Liver (tissue), 9 donors: ENCODE results near the gene CTNNA1. TPM values are rescaled to one million over a fixed set of nuclear protein-coding genes. Genes with fewer than 3 reads are reported as not detected.

Source experiments
- DNase-seq: peaks from one replicate; pipeline ENCODE4 v3.0.0-alpha.2; 2017; ENCODE audit warnings: low spot score
- H3K27ac ChIP-seq, 2 donors: one replicate each; pipeline ENCODE4 v1.7.0; 2013; ENCODE audit warnings: inconsistent platforms in 2 of 2, low read length in 2 of 2, control low read depth in 1 of 2, low read depth in 1 of 2, mild to moderate bottlenecking in 1 of 2
- H3K27me3 ChIP-seq, 4 donors: one replicate each; pipeline versions ENCODE4 v1.6.1 to v1.7.0; 2013; ENCODE audit warnings: low read length in 3 of 4, inconsistent platforms in 1 of 4, mild to moderate bottlenecking in 1 of 4, moderate library complexity in 1 of 4; ENCODE audit not compliant: control insufficient read depth in 4 of 4, insufficient read depth in 4 of 4
- H3K36me3 ChIP-seq, 4 donors: one replicate each; pipeline versions ENCODE4 v1.6.1 to v1.7.0; 2013; ENCODE audit warnings: low read length in 3 of 4, mild to moderate bottlenecking in 3 of 4, low read depth in 1 of 4, moderate library complexity in 1 of 4; ENCODE audit not compliant: control insufficient read depth in 4 of 4, insufficient read depth in 3 of 4
- H3K4me1 ChIP-seq, 4 donors: one replicate each; pipeline versions ENCODE4 v1.6.1 to v1.7.0; 2013; ENCODE audit warnings: low read length in 3 of 4, mild to moderate bottlenecking in 3 of 4, moderate library complexity in 1 of 4; ENCODE audit not compliant: control insufficient read depth in 4 of 4, insufficient read depth in 4 of 4
- H3K4me3 ChIP-seq, 3 donors: one replicate each; pipeline versions ENCODE4 v1.6.1 to v1.7.0; 2013; ENCODE audit warnings: low read length in 3 of 3, control low read depth in 1 of 3, low read depth in 1 of 3, mild to moderate bottlenecking in 1 of 3
- H3K9ac ChIP-seq, 2 donors: one replicate each; pipeline ENCODE4 v1.7.0; 2013; ENCODE audit warnings: low read length in 2 of 2, mild to moderate bottlenecking in 2 of 2, moderate library complexity in 2 of 2, control low read depth in 1 of 2, low read depth in 1 of 2
- H3K9me3 ChIP-seq, 4 donors: one replicate each; pipeline versions ENCODE4 v1.6.1 to v1.7.0; 2013; ENCODE audit warnings: low read length in 3 of 4; ENCODE audit not compliant: control insufficient read depth in 4 of 4
- EGR1 ChIP-seq, 2 donors: IDR thresholded peaks; 2 replicates each; pipeline ENCODE4 v1.6.1; 2016 to 2018; ENCODE audit warnings: antibody characterized with exemption in 2 of 2, low read depth in 2 of 2
- FOXA1 ChIP-seq: IDR thresholded peaks from 2 replicates; pipeline ENCODE4 v1.6.1; 2016; ENCODE audit warnings: antibody characterized with exemption
- GABPA ChIP-seq, 2 donors: IDR thresholded peaks in 1 of 2; conservative IDR thresholded peaks in 1 of 2; 2 replicates each; pipeline ENCODE4 v1.6.1; 2016; ENCODE audit warnings: antibody characterized with exemption in 2 of 2, mild to moderate bottlenecking in 1 of 2, moderate library complexity in 1 of 2
- HNF4A ChIP-seq, 2 donors: conservative IDR thresholded peaks; 2 replicates each; pipeline ENCODE4 v1.6.1; 2016; ENCODE audit warnings: antibody characterized with exemption in 2 of 2, mild to moderate bottlenecking in 2 of 2
- JUND ChIP-seq, 2 donors: IDR thresholded peaks; 2 replicates each; pipeline ENCODE4 v1.6.1; 2016; ENCODE audit warnings: antibody characterized with exemption in 2 of 2
- NR2F2 ChIP-seq: IDR thresholded peaks from 2 replicates; pipeline ENCODE4 v1.6.1; 2016; ENCODE audit warnings: antibody characterized with exemption
- RAD21 ChIP-seq, 2 donors: IDR thresholded peaks; 2 replicates each; pipeline ENCODE4 v1.6.1; 2016; ENCODE audit warnings: antibody characterized with exemption in 2 of 2, mild to moderate bottlenecking in 2 of 2
- TAF1 ChIP-seq: conservative IDR thresholded peaks from 2 replicates; pipeline ENCODE4 v1.6.1; 2016; ENCODE audit warnings: antibody characterized with exemption, mild to moderate bottlenecking
- YY1 ChIP-seq: IDR thresholded peaks from 2 replicates; pipeline ENCODE4 v1.6.1; 2016; ENCODE audit warnings: antibody characterized with exemption, mild to moderate bottlenecking
- WGBS: extraction: QIAGEN DNeasy Blood & Tissue Kit; methylation state at CpG from one replicate; pipeline ENCODE4 v1.1.7; 2013; 5-methylcytosine and 5-hydroxymethylcytosine counted together
- polyA plus RNA-seq, 2 donors: library from polyadenylated mRNA; stranded (reverse) in 1 of 2; unstranded in 1 of 2; fragments of 200-250 nt in 1 of 2; fragments of >200 nt in 1 of 2; fragmentation: Nextera tagmentation in 1 of 2; extraction: Ambion mirVana in 1 of 2; gene quantifications; one replicate each; pipeline versions ENCODE4 v1.2.1 to v1.2.3, GENCODE V29; 2013 to 2015
- total RNA-seq, 2 donors: library from RNA; depleted of rRNA; stranded (reverse); fragments of >200 nt; gene quantifications; one replicate each; pipeline ENCODE4 v1.2.3, GENCODE V29; 2014
- TF ChIP-seq, protein P1 (sequence below): IDR thresholded peaks from 2 replicates; pipeline ENCODE4 v1.6.1; 2016; ENCODE audit warnings: antibody characterized with exemption
- TF ChIP-seq, protein P2 (sequence below): fragments of 150-350 bp; IDR thresholded peaks from 2 replicates; pipeline ENCODE4 v1.5.1; 2017; ENCODE audit warnings: improper control_type of control experiment, low read depth, low read length; ENCODE audit not compliant: missing input control
- TF ChIP-seq, protein P3 (sequence below): IDR thresholded peaks from 2 replicates; pipeline ENCODE4 v1.6.1; 2016; ENCODE audit warnings: antibody characterized with exemption
- TF ChIP-seq, protein P4 (sequence below): IDR thresholded peaks from 2 replicates; pipeline ENCODE4 v1.6.1; 2016; ENCODE audit warnings: antibody characterized with exemption, mild to moderate bottlenecking
- donor health status: healthy.
- donor health status: healthy.
- donor health status: healthy.
- donor health status: healthy.
- donor health status: healthy.

Gene CTNNA1
- total and polyA plus RNA-seq, 4 donors, result 39.9 to 150 (median 103) TPM

DNA sequence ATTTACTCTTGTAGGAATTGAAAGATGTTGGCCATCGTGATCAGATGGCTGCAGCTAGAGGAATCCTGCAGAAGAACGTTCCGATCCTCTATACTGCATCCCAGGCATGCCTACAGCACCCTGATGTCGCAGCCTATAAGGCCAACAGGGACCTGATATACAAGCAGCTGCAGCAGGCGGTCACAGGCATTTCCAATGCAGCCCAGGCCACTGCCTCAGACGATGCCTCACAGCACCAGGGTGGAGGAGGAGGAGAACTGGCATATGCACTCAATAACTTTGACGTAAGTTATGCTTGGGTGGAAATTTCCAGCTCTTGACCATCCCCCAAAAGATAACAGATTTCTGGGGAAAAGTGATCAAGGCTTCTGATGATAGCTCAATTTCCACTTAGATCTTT lies 71.3 kb downstream of the CTNNA1 start (continued):
- TF ChIP-seq, protein P1, sequence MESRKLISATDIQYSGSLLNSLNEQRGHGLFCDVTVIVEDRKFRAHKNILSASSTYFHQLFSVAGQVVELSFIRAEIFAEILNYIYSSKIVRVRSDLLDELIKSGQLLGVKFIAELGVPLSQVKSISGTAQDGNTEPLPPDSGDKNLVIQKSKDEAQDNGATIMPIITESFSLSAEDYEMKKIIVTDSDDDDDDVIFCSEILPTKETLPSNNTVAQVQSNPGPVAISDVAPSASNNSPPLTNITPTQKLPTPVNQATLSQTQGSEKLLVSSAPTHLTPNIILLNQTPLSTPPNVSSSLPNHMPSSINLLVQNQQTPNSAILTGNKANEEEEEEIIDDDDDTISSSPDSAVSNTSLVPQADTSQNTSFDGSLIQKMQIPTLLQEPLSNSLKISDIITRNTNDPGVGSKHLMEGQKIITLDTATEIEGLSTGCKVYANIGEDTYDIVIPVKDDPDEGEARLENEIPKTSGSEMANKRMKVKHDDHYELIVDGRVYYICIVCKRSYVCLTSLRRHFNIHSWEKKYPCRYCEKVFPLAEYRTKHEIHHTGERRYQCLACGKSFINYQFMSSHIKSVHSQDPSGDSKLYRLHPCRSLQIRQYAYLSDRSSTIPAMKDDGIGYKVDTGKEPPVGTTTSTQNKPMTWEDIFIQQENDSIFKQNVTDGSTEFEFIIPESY, result no peak
- TF ChIP-seq YY1, result no peak
- TF ChIP-seq GABPA (IDR thresholded peaks at IDR 0.05 in 1 of 2, conservative IDR thresholded peaks at IDR 0.05 in 1 of 2), result no peak
- TF ChIP-seq JUND (IDR thresholded peaks at IDR 0.05), result no peak
- TF ChIP-seq FOXA1, result no peak
- no peak for TF ChIP-seq EGR1 (IDR thresholded peaks at IDR 0.05; ENCODE audit: low read depth in 2 of 2)
- no peak for TF ChIP-seq NR2F2

DNA sequence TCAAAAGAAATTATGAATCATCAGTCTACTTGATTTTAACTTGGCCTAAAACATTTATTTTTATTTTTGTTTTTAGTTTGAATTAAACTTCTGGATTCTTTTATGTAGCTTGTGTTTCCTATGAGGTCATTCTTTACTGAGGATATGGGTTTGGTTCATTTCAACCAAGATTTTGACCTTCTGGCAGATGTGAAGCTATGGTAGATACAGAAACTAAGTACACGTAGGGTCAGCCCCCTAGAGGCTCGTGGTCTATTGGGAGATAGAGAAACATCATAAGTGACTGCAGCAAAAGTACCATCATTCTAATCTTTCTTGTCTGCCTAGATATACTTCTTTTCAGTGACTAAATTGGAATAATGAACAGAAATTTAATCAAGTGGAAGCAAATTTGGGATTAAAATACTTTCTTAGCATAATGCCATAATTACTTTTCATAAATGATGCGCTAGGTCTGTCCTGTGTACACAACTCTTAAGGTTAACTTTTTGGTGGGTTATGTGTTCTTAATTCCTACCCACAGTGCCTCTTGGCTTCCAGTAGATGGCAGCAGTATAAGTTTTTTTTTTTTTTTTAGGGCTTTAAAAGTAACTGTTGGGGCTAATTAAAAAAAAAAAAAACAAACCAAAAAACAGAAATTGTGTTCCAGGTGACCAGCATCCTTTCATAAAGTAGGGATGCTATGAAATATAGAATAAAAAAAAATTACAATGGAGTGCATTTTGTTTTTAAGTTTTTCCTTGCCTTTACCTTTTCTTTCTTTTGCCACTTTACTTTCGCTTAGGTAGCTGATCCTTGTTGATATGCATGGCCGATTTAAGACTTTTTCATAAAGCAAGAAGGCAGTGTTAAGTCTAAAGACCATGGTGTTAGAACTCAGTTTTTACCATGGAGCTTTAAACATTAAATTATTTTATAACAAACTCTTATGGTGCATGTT lies 72.0 kb downstream of the CTNNA1 start:
- TF ChIP-seq, protein P2, sequence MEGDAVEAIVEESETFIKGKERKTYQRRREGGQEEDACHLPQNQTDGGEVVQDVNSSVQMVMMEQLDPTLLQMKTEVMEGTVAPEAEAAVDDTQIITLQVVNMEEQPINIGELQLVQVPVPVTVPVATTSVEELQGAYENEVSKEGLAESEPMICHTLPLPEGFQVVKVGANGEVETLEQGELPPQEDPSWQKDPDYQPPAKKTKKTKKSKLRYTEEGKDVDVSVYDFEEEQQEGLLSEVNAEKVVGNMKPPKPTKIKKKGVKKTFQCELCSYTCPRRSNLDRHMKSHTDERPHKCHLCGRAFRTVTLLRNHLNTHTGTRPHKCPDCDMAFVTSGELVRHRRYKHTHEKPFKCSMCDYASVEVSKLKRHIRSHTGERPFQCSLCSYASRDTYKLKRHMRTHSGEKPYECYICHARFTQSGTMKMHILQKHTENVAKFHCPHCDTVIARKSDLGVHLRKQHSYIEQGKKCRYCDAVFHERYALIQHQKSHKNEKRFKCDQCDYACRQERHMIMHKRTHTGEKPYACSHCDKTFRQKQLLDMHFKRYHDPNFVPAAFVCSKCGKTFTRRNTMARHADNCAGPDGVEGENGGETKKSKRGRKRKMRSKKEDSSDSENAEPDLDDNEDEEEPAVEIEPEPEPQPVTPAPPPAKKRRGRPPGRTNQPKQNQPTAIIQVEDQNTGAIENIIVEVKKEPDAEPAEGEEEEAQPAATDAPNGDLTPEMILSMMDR, result peak; percentile 59
- TF ChIP-seq, protein P3, sequence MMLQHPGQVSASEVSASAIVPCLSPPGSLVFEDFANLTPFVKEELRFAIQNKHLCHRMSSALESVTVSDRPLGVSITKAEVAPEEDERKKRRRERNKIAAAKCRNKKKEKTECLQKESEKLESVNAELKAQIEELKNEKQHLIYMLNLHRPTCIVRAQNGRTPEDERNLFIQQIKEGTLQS, result no peak
- TF ChIP-seq NR2F2, result no peak
- peak; percentile 58 to 63 for TF ChIP-seq RAD21 (IDR thresholded peaks at IDR 0.05)
- TF ChIP-seq, protein P4, sequence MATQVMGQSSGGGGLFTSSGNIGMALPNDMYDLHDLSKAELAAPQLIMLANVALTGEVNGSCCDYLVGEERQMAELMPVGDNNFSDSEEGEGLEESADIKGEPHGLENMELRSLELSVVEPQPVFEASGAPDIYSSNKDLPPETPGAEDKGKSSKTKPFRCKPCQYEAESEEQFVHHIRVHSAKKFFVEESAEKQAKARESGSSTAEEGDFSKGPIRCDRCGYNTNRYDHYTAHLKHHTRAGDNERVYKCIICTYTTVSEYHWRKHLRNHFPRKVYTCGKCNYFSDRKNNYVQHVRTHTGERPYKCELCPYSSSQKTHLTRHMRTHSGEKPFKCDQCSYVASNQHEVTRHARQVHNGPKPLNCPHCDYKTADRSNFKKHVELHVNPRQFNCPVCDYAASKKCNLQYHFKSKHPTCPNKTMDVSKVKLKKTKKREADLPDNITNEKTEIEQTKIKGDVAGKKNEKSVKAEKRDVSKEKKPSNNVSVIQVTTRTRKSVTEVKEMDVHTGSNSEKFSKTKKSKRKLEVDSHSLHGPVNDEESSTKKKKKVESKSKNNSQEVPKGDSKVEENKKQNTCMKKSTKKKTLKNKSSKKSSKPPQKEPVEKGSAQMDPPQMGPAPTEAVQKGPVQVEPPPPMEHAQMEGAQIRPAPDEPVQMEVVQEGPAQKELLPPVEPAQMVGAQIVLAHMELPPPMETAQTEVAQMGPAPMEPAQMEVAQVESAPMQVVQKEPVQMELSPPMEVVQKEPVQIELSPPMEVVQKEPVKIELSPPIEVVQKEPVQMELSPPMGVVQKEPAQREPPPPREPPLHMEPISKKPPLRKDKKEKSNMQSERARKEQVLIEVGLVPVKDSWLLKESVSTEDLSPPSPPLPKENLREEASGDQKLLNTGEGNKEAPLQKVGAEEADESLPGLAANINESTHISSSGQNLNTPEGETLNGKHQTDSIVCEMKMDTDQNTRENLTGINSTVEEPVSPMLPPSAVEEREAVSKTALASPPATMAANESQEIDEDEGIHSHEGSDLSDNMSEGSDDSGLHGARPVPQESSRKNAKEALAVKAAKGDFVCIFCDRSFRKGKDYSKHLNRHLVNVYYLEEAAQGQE, result peak; percentile 16
- Histone ChIP-seq H3K9ac (no peak overlapping the region), H3K27me3 (no peaks in the 10 kb centered on the region), H3K27ac (no peak overlapping the region), H3K9me3 (no peaks in the 10 kb centered on the region), H3K4me3 (no peak overlapping the region), H3K4me1 (peaks cover 0 to 4% (median 0%) of the 10 kb centered on the region in 4 donors), H3K36me3 (peaks cover 2 to 16% (median 15%) of the 10 kb centered on the region in 4 donors)
- 56% methylated on average over 5 of the region's 5 CpGs for WGBS
- no peak for DNase-seq

DNA sequence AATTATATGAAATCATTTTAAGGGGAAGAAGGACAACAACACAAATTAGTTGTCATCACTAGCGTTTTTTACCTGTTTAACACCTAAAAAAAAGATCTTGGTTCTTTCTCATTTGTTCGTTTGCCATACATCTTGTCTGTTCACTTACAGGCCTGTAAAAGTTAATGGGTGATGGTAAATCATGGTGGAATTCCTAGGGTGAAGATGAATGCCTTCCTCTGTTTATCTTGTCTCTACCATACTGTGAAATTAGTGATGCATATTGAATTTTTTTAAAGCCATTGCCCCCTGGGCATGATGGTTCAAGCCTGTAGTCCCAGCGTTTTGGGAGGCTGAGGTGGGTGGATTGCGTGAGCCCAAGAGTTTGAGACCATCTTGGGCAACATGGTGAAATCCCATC lies 75.3 kb downstream of the CTNNA1 start:
- no peak for TF ChIP-seq JUND (IDR thresholded peaks at IDR 0.05)
- TF ChIP-seq HNF4A (conservative IDR thresholded peaks at IDR 0.05), result no peak
- no peak for TF ChIP-seq YY1
- no peak for TF ChIP-seq FOXA1
- TF ChIP-seq TAF1, result no peak
- no peak for TF ChIP-seq EGR1 (IDR thresholded peaks at IDR 0.05; ENCODE audit: low read depth in 2 of 2)
- H3K4me3 ChIP-seq, result no peak overlapping the region
- no peak overlapping the region for H3K27ac ChIP-seq
- no peaks in the 10 kb centered on the region for H3K27me3 ChIP-seq
- no peak overlapping the region for H3K9ac ChIP-seq
- WGBS, result 73% methylated on average over 4 of the region's 4 CpGs
- H3K36me3 ChIP-seq, result peaks cover 2 to 19% (median 17%) of the 10 kb centered on the region in 4 donors
- DNase-seq, result no peak
- no peaks in the 10 kb centered on the region for H3K4me1 ChIP-seq
- no peaks in the 10 kb centered on the region for H3K9me3 ChIP-seq
